Lung (tissue), 12 donors: ENCODE measurements around the gene NOS1. TPM values are rescaled to one million over a fixed set of nuclear protein-coding genes. Genes with fewer than 3 reads are reported as not detected.

Experiments used
- ATAC-seq: fragments of 200-7000 bp; cut with Tn5 transposase; one replicate; pipeline ENCODE4 v1.9.1; 2020; ENCODE audit warnings: moderate number of reproducible peaks; ENCODE audit not compliant: insufficient read depth, low FRiP score
- DNase-seq, 3 donors: peaks; one replicate each; pipeline ENCODE4 v3.0.0-alpha.2; 2013 to 2017
- H3K27ac ChIP-seq, 2 donors: one replicate each; pipeline ENCODE4 v1.5.1; 2013; ENCODE audit warnings: mild to moderate bottlenecking in 2 of 2, moderate library complexity in 2 of 2, control low read depth in 1 of 2, inconsistent platforms in 1 of 2, low read depth in 1 of 2, low read length in 1 of 2
- H3K27me3 ChIP-seq, 3 donors: one replicate each; pipeline ENCODE4 v1.5.1; 2013; ENCODE audit warnings: low read length in 2 of 3; ENCODE audit not compliant: control insufficient read depth in 3 of 3, insufficient read depth in 3 of 3
- H3K36me3 ChIP-seq, 4 donors: one replicate each; pipeline ENCODE4 v1.5.1; 2013; ENCODE audit warnings: low read length in 4 of 4, mild to moderate bottlenecking in 1 of 4, moderate library complexity in 1 of 4; ENCODE audit not compliant: control insufficient read depth in 4 of 4, insufficient read depth in 4 of 4
- H3K4me1 ChIP-seq, 5 donors: one replicate each; pipeline ENCODE4 v1.5.1; 2013; ENCODE audit warnings: low read length in 5 of 5, mild to moderate bottlenecking in 2 of 5, moderate library complexity in 1 of 5; ENCODE audit not compliant: control insufficient read depth in 5 of 5, insufficient read depth in 5 of 5
- H3K4me3 ChIP-seq: one replicate; pipeline ENCODE4 v1.5.1; 2013; ENCODE audit warnings: mild to moderate bottlenecking, control low read depth, moderate library complexity
- H3K9ac ChIP-seq, 2 donors: one replicate each; pipeline ENCODE4 v1.5.1; 2013; ENCODE audit warnings: low read length in 2 of 2, control low read depth in 1 of 2; ENCODE audit not compliant: insufficient read depth in 1 of 2
- H3K9me3 ChIP-seq, 4 donors: one replicate each; pipeline ENCODE4 v1.5.1; 2013; ENCODE audit warnings: low read length in 3 of 4, mild to moderate bottlenecking in 1 of 4, moderate library complexity in 1 of 4; ENCODE audit not compliant: control insufficient read depth in 4 of 4, insufficient read depth in 3 of 4
- CTCF ChIP-seq: IDR thresholded peaks from 2 replicates; pipeline ENCODE4 v1.5.1; 2012; ENCODE audit warnings: mild to moderate bottlenecking; ENCODE audit errors: control extremely low read depth, extremely low read depth
- WGBS, 2 donors: extraction: QIAGEN DNeasy Blood & Tissue Kit; methylation state at CpG; one replicate each; pipeline ENCODE4 v1.1.7; 2013; 5-methylcytosine and 5-hydroxymethylcytosine counted together
- polyA plus RNA-seq, 2 donors: library from polyadenylated mRNA; stranded (reverse); fragments of 200-250 nt; gene quantifications; one replicate each; pipeline ENCODE4 v1.2.1, GENCODE V29; 2013
- total RNA-seq, 2 donors: library from RNA; depleted of rRNA in 1 of 2; stranded (reverse); fragments of >200 nt in 1 of 2; gene quantifications; one replicate each; pipeline ENCODE4 v1.2.1, GENCODE V29; 2014 to 2021
- donor health status: control.
- donor health status: control.
- donor health status: Bipolar disorder and iron deficiency.
- donor health status: healthy.
- donor health status: DM: yes; HTN: yes; CAD: no.

The NOS1 gene
- total and polyA plus RNA-seq, 4 donors = 0.25 to 2.4 (median 0.74) TPM

DNA sequence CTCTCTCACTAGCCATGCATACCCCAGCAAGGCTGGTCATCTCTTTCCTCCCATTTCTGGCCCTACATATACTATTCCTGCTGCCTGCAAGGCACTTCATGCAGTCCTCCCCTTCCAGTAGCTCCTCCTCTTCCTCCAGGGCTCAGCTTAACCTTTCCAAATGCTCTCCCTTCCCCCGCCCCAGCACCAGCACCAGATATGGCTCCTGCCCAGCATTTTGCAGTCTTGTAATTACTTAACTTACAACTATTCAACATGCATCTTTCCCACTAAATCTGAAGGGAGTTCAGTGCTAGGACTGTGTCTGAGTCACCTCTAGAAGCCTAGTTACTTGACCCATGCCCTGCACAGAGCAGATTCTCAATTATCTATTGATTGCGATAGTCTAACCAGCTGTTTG lies 169.4 kb downstream of the NOS1 start:
- ATAC-seq = no peak
- no peak for TF ChIP-seq CTCF

GRCh38 chr12:117190210-117190781 lies 171.1 kb downstream of the NOS1 start, which contains the start of gene FBXO21:
Gene FBXO21 (minus strand): TSS chr12:117190470. CDS start chr12:117190456, 14 bp downstream.
- Histone ChIP-seq H3K4me3 (peak within 1 kb of the TSS; percentile 100), H3K27me3 (no peaks in the 10 kb centered on the region), H3K9ac (peak within 1 kb of the TSS; percentile 55 to 89), H3K36me3 (peaks cover 0 to 10% (median 4%) of the 10 kb centered on the region in 4 donors), H3K9me3 (no peaks in the 10 kb centered on the region), H3K27ac (peak within 1 kb of the TSS; percentile 51 to 94), H3K4me1 (peaks cover 0 to 15% (median 0%) of the 10 kb centered on the region in 5 donors)
- ATAC-seq = peak; percentile 95
- WGBS, 2 donors = 1 to 2% methylated on average over 58 to 59 of the region's 59 CpGs
- DNase-seq = peak; percentile 90 to 93 (median 93)
- TF ChIP-seq CTCF = no peak

More for the DNA sequence above, 169.4 kb downstream of the NOS1 start:
- H3K27me3 ChIP-seq = no peaks in the 10 kb centered on the region
- H3K4me1 ChIP-seq = peaks cover 0 to 15% (median 0%) of the 10 kb centered on the region in 5 donors
- DNase-seq = peak in 2 of 3 donors; percentile 16 to 17
- H3K9ac ChIP-seq = no peak overlapping the region
- WGBS, 2 donors = 81 to 87% methylated on average over 2 of the region's 2 CpGs
- H3K4me3 ChIP-seq = no peak overlapping the region
- no peak overlapping the region for H3K27ac ChIP-seq
- peaks cover 0 to 3% (median 0%) of the 10 kb centered on the region in 4 donors for H3K36me3 ChIP-seq
- H3K9me3 ChIP-seq = no peaks in the 10 kb centered on the region

GRCh38 chr12:117189725-117190209 lies 171.7 kb downstream of the NOS1 start:
- H3K9ac ChIP-seq = peak overlapping the region; percentile 55 to 89
- peak overlapping the region; percentile 100 for H3K4me3 ChIP-seq
- DNase-seq (peak; percentile 53 to 57 (median 56)), ATAC-seq (no peak)
- no peaks in the 10 kb centered on the region for H3K27me3 ChIP-seq
- H3K27ac ChIP-seq = peak overlapping the region; percentile 51 to 94
- peaks cover 0 to 15% (median 0%) of the 10 kb centered on the region in 5 donors for H3K4me1 ChIP-seq
- H3K9me3 ChIP-seq = no peaks in the 10 kb centered on the region
- peaks cover 1 to 15% (median 4%) of the 10 kb centered on the region in 4 donors for H3K36me3 ChIP-seq
- no peak for TF ChIP-seq CTCF
- 0 to 1% methylated on average over 39 to 52 of the region's 52 CpGs for WGBS, 2 donors
